Left ventricle myocardium inferior (tissue), 1 donor: Measurements from ENCODE around the gene CSRNP2. TPM values are rescaled to one million over a fixed set of nuclear protein-coding genes. Genes with fewer than 3 reads are reported as not detected.

Source experiments
- DNase-seq: peaks from one replicate; pipeline ENCODE4 v3.0.0-alpha.2; 2020
- H3K27ac ChIP-seq: fragments of 200-600 bp; replicated peaks from 2 replicates; pipeline ENCODE4 v1.8.0; 2021
- H3K27me3 ChIP-seq: fragments of 200-600 bp; 2 replicates; pipeline ENCODE4 v1.8.0; 2021; ENCODE audit warnings: low read depth
- H3K36me3 ChIP-seq: fragments of 200-600 bp; 2 replicates; pipeline ENCODE4 v1.8.0; 2021
- H3K4me1 ChIP-seq: fragments of 200-600 bp; 2 replicates; pipeline ENCODE4 v1.8.0; 2021
- H3K4me3 ChIP-seq: fragments of 200-600 bp; 2 replicates; pipeline ENCODE4 v1.8.0; 2021; ENCODE audit warnings: mild to moderate bottlenecking, moderate library complexity
- H3K9me3 ChIP-seq: fragments of 200-600 bp; replicated peaks from 2 replicates; pipeline ENCODE4 v1.8.0; 2021
- intact Hi-C: fragments of 100-400 bp; cut with micrococcal nuclease; formaldehyde crosslinking; loops from one replicate; pipeline ENCODE4 v1.11.0; 2022
- total RNA-seq: library from RNA; stranded (reverse); fragmentation: NEBNext Ultra II Directional; extraction: Animal tissue kit (Norgen Biotek cat#: 25700); gene quantifications from one replicate; pipeline ENCODE4 v1.2.1, GENCODE V29; 2021
- TF ChIP-seq, protein P1 (sequence below): fragments of 200-600 bp; IDR thresholded peaks from 2 replicates; pipeline ENCODE4 v1.8.0; 2021; ENCODE audit warnings: antibody characterized with exemption, mild to moderate bottlenecking, borderline replicate concordance
- donor health status: DM: no; HTN: yes; CAD: no; lungs with severe emphysema.

CSRNP2 gene
- total RNA-seq, 1 donor from 2014 or later = 21.8 TPM

GRCh38 chr12:51126297-51126696 is 42.9 kb upstream of the CSRNP2 start:
- no peaks in the 10 kb centered on the region for H3K27me3 ChIP-seq
- H3K4me1 ChIP-seq = peaks cover 4% of the 10 kb centered on the region
- no peak overlapping the region for H3K4me3 ChIP-seq
- no peaks in the 10 kb centered on the region for H3K9me3 ChIP-seq
- TF ChIP-seq, protein P1, sequence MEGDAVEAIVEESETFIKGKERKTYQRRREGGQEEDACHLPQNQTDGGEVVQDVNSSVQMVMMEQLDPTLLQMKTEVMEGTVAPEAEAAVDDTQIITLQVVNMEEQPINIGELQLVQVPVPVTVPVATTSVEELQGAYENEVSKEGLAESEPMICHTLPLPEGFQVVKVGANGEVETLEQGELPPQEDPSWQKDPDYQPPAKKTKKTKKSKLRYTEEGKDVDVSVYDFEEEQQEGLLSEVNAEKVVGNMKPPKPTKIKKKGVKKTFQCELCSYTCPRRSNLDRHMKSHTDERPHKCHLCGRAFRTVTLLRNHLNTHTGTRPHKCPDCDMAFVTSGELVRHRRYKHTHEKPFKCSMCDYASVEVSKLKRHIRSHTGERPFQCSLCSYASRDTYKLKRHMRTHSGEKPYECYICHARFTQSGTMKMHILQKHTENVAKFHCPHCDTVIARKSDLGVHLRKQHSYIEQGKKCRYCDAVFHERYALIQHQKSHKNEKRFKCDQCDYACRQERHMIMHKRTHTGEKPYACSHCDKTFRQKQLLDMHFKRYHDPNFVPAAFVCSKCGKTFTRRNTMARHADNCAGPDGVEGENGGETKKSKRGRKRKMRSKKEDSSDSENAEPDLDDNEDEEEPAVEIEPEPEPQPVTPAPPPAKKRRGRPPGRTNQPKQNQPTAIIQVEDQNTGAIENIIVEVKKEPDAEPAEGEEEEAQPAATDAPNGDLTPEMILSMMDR = no peak
- H3K27ac ChIP-seq = no peak overlapping the region
- no peak for DNase-seq
- intact Hi-C loops = no loop called here
- peaks cover 10% of the 10 kb centered on the region for H3K36me3 ChIP-seq

DNA sequence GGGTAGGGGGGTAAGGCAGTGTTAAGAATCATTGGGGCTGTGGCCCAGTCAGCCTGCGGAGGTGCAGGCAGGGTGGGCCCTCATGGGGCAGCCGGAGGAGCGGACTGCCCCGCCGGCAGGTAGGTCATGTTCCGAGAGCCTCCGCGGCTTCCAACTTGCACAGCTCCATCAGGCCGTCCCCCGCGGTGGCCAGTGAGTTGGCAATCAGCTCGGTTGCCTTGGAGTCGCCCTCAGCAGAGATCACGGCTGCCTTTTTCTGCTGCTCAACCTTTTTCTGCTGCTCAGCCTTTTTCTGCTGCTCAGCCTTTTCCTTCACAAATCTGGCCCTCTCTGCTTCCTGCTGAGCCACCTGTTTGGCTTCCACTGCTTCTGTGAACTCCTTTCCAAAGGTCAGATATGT is 41.1 kb upstream of the CSRNP2 start:
- DNase-seq = no peak
- H3K9me3 ChIP-seq = no peaks in the 10 kb centered on the region
- intact Hi-C loops = no loop called here
- no peak overlapping the region for H3K4me3 ChIP-seq
- peaks cover 4% of the 10 kb centered on the region for H3K4me1 ChIP-seq
- no peaks in the 10 kb centered on the region for H3K27me3 ChIP-seq
- no peak overlapping the region for H3K27ac ChIP-seq
- TF ChIP-seq, protein P1 = no peak
- peaks cover 10% of the 10 kb centered on the region for H3K36me3 ChIP-seq

GRCh38 chr12:51122844-51123243 is 39.4 kb upstream of the CSRNP2 start:
- H3K9me3 ChIP-seq = no peaks in the 10 kb centered on the region
- intact Hi-C loops = no loop called here
- peaks cover 4% of the 10 kb centered on the region for H3K4me1 ChIP-seq
- no peak for DNase-seq
- H3K27me3 ChIP-seq = no peaks in the 10 kb centered on the region
- H3K4me3 ChIP-seq = no peak overlapping the region
- peaks cover 10% of the 10 kb centered on the region for H3K36me3 ChIP-seq
- H3K27ac ChIP-seq = no peak overlapping the region
- TF ChIP-seq, protein P1 = no peak

DNA sequence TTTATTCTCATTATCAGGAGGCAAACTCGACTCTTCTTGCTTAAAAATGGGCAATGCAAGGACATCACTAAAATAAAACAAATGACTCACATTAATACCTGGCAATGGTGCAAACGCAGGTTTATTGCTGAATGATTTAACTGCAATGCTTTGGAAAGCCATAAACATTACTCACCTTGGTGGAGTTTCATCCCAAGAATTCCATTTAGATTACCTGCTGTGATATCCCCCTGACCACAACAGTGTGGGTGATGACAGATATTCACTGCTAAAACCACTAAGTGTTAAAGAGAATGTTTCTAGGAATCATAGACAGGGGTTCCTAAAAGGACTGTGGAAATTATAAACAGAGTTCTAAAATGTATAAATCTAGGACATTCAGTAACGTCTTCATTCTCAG is 35.3 kb upstream of the CSRNP2 start:
- Histone ChIP-seq H3K27me3 (no peaks in the 10 kb centered on the region), H3K9me3 (no peaks in the 10 kb centered on the region), H3K36me3 (peaks cover 36% of the 10 kb centered on the region), H3K4me1 (peaks cover 4% of the 10 kb centered on the region), H3K27ac (no peak overlapping the region), H3K4me3 (no peak overlapping the region)
- intact Hi-C loops = no loop called here
- TF ChIP-seq, protein P1 = no peak
- no peak for DNase-seq

GRCh38 chr12:51115533-51115932 is 32.1 kb upstream of the CSRNP2 start:
- Histone ChIP-seq H3K4me1 (no peaks in the 10 kb centered on the region), H3K27ac (no peak overlapping the region), H3K27me3 (no peaks in the 10 kb centered on the region), H3K9me3 (no peaks in the 10 kb centered on the region), H3K4me3 (no peak overlapping the region), H3K36me3 (peaks cover 60% of the 10 kb centered on the region)
- DNase-seq = no peak
- TF ChIP-seq, protein P1 = no peak
- intact Hi-C loops = no loop called here

- Histone ChIP-seq H3K27ac (no peak overlapping the region), H3K27me3 (no peaks in the 10 kb centered on the region), H3K9me3 (no peaks in the 10 kb centered on the region), H3K36me3 (peaks cover 90% of the 10 kb centered on the region), H3K4me1 (no peaks in the 10 kb centered on the region), H3K4me3 (no peak overlapping the region)
- TF ChIP-seq, protein P1 = no peak
- intact Hi-C loops = no loop called here
- DNase-seq = no peak
Observed at GRCh38 chr12:51108136-51108535, 24.7 kb upstream of the CSRNP2 start.
